Middle frontal gyrus (tissue), 1 donor: ENCODE data around the gene RALY.
"Not testable (repeated sequence)": the region's sequence is repeated elsewhere in the genome, so short reads cannot be mapped to it uniquely, and the experiment has no call there.

Source experiments
- DNase-seq: peaks from one replicate; pipeline ENCODE4 v3.0.0-alpha.2; 2015; ENCODE audit warnings: low spot score; ENCODE audit errors: extremely low spot score

Gene RALY

DNA sequence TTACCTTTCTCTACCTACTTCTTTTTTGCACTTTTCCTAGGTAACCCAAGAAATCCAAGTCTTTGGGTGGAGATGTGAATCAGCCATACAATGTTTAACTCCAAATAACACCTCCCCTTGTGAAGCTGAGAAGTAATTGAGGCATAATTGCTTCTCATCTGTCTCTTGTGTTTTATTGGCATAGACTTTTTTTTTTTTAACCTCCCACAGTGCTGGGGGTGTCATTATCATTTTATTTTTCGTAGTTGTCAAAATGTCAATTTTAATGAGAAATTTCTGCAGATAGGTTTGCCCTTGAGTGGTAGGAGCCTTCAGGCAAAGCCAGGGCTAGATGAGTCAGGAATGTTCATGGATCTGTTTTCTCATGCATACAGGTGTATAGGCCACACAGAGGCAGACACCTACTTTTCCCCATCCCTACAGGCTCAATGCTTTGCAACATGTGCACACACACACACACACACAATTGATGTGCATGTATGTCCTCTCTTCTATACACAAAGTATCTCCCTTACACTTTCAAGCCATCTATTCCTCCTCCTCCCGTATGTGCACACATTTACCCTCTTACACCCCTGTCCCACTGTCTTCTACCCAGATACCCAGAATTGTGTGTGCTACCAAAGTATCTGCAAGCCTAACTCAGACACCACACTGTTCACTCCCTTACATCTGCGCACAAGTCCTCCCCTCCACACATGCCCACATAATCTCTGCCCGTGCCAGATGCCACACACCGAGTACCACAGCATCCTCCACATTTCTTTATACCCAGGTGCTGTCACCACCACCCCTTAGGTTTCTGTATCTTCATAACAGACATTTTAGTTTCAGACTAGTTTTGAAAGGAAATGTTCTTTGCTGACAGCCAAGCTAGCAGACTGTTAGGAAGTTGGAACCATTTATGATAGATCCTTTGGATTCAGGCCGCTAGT is 22.0 kb downstream of the RALY start:
- no peak for DNase-seq

DNA sequence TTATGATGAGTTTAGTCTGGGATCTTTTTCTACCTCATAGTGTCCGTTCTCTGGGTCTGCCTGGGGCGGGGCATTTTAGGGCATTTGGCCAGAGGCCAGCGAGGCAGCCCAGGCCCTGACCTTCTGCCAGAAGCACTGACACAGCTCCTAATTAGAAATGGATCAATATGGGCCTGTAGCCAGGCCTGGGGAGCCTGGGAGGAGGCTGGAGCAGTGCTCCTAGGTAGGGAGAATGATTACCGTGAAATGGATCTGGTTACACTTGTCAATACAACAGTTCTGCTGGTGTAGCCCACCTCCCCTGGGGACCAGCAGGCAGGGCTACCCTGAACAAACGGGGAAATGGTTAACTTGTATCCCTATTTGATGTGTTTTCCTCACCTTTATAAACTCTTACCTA is 23.0 kb downstream of the RALY start:
- DNase-seq = no peak

DNA sequence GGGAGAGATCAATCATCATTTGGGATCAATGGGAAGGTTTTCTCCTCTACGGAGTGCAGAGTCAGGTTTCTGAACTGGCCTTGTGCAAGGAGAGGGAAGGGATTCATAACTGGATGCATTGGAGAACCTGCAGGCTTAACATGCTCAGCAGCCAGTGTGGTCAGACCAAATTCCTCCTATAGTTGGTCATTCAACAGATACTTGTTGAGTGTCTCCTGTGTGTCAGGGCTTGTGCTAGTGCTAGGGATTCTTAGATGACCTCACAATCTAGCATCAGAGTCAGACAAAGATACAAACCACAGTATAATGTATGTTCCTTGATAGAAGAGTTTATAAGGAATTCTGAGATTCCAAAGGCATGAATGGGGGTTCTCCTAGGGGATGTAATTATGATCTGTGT is 23.9 kb downstream of the RALY start:
- no peak for DNase-seq

GRCh38 chr20:34018166-34018565 is 24.5 kb downstream of the RALY start:
- no peak for DNase-seq

GRCh38 chr20:34022151-34022838 is 28.6 kb downstream of the RALY start:
- no peak for DNase-seq

- no peak for DNase-seq
These were observed 29.1 kb downstream of the RALY start for GRCh38 chr20:34022839-34023234.

GRCh38 chr20:34023937-34024722 is 30.4 kb downstream of the RALY start:
- no peak for DNase-seq

DNA sequence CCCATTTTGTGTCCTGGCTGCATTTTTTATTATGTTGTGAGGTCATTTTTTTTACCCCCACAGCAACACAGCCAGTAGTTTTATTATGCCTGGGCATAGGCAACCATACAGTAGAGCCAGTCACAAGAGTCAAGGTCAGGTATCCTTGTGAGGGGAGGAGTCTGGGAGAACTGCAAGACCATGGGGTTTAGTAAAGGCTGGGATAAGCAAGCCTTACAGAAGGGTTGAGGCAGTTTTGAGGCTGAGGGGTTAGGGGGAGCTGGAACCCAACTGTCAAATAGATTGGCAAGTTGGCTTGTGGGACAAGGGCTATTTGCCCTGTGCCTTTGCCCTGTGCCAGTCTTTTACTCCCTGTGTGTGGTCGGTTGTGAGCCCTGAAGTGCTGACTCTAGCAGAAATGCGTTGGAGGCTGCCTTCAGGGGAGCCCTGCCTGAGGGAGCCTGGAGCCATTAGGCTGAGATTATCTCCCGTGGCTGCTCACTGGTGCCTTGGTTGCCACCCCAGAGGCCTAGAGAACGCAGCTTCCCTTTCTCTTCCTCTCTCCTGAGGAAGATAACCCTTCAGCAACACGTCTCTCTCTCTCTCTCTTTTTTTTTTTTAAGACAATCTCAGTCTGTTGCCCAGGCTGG is 31.1 kb downstream of the RALY start:
- no peak for DNase-seq

- DNase-seq = not testable (repeated sequence)
These were observed 34.3 kb downstream of the RALY start for GRCh38 chr20:34028013-34028412.

DNA sequence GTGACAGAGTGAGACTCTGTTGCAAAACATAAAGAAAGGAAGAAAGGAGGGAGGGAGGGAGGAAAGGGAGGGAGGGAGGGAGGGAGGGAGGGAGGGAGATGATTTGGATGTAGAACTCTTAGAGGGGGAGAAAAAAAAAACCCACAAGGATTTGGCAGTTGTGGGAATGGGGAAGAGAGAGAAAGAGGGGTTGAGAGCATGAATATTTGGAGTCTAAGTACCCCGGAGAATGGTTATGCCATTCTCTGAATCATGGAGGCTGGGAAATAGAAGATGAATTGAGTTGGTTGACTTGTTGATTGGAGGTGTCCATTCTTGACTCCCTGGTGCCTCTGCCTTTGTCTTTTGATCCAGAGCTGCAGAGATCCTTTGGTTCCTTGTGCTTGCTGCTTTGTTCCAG is 35.7 kb downstream of the RALY start:
- no peak for DNase-seq

DNA sequence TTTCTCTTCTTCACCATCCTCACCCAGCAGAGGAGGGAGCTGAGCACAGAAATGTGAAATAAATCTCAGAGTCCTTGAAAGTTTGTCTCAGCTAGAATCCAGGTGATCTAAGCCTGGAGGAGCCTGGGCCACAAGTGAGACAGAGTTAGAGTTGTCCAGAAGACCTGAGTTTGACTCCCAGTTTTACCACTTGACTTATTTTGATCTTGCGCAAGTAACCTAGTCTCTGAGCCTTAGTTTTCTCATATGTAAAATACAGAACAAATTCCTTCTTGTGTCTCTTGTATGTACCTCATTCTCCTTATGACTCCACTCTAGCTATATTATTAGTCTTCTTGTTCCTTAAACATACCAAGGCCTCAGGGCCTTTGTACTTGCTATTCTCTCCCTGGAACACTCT is 36.7 kb downstream of the RALY start:
- no peak for DNase-seq

DNA sequence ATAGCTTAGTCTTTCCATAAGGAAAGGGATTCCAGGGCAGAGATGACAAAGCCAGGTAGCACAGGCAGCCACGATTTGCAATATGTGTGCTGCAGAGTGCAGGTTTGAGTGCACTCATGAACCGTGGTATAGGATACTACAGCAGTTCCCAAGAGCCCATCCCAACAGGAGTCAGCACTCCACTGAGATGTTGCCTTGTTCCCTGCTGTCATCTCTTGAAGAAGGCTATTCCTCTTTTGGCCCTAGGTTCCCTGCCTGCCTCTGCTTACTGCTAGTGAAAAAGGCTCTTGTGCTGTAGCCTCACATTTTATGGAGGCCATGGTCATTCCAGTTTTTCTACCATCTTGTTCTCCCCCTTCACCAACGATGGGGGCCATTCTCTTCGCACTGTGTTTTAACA is 40.2 kb downstream of the RALY start:
- DNase-seq = no peak

DNA sequence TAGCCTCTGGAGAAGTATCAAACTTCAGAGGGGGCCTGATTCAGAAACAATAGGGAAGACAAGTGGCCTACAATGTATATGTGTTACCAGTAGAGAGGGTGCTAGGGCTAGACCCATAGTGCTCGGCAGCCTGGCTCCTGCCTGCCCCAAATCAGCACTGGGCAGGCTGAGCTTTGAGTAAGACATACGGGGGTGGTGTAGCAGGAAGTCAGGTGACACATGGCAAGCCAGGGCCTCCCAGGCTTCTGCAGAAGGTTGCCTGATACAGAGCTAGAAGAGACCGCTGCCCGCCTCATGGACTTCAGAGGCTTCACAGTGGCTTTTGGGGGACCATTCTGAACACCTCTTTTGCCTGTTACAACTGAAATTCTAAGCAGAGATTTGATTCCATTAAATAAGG is 43.4 kb downstream of the RALY start:
- no peak for DNase-seq

DNA sequence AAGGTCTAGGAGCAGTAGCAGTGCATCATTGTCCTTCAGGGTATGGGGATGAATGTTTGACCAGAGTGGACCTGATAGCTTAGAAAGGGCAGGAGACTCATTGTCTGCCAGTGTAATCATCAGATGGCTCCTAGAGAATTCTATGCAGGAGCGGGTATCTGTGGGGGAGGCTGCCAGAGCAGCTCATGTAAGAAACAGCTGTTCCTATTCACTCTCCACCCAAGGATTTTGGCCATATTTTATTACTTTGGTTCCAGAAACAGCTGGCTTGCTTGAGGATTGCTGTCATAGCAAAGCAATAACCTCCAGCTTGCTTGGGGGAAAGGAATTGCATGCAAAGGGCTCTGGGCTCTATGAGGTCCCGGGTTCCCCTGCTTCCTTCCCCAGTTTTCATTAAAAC is 44.1 kb downstream of the RALY start:
- DNase-seq = no peak

DNA sequence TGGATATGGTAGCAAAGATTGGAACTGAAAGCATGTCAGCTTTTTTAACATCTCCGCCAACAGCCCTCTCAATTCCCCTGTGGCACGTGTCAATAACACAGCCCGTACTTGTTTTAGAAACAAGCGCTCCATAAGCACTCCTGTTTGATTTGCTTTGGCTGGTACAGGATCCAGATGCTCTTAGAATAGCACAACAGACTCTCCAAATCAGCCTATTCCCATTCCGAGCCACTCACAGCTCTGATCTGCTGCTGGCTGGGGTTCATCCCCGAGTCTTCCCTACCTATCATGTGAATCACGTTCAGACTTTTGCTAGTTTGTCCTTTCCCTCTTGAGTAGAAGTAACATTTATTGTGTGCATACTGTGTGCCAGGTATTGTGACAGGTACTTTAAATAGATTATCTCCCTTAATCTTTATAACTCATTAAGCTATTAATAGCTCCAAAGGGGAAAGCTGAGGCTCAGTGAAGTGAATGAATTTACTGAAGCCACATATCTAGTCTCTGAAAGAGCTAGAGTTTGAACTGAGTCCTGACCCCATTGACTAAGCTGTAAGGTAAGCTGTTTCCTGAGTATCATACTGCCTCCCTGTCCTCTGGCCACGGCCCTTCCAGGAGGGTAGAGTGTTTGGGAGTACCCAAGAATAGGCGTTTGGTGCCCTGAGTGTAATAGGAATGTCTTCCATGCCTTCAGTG is 46.7 kb downstream of the RALY start:
- no peak for DNase-seq

- no peak for DNase-seq
These were observed 47.5 kb downstream of the RALY start for GRCh38 chr20:34041226-34041625.

DNA sequence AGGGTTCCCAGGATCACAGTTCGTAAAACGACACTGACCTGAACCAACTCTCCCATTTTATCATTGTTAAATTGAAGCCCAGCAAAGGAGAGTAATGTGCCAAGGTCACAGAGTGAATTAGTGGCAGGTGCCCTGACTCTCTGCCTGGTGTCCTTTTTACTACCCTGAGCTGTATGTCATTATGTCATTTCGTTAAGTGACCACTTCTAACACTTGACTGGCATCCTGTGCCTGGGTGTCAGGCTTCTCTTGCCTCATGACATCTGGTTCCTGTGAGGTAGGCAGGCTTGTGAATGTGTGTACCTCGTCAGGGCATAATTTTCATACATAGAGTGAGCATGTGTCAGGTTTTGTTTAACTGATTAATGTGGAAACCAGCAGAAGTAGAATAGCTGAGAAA is 48.6 kb downstream of the RALY start:
- no peak for DNase-seq

- no peak for DNase-seq
These were observed 49.3 kb downstream of the RALY start for GRCh38 chr20:34043025-34043424.

GRCh38 chr20:34045294-34045693 is 51.6 kb downstream of the RALY start:
- DNase-seq = no peak

- no peak for DNase-seq
These were observed 52.4 kb downstream of the RALY start for GRCh38 chr20:34045930-34046725.
